Body of pancreas (tissue), 4 donors: ENCODE results near the gene CDO1. TPM values are rescaled to one million over a fixed set of nuclear protein-coding genes. Genes with fewer than 3 reads are reported as not detected.

ENCODE experiments used
- ATAC-seq: fragments of 150-250 bp; one replicate; pipeline ENCODE4 v1.9.1; 2016
- DNase-seq, 4 donors: peaks; one replicate each; pipeline ENCODE4 v3.0.0-alpha.2; 2019
- H3K27ac ChIP-seq, 4 donors: fragments of 200-600 bp; sonication (generic); 1 replicate in 3 of 4; 2 replicates in 1 of 4; pipeline versions ENCODE4 v1.5.1 to v1.6.1; 2016 to 2019; ENCODE audit warnings: mild to moderate bottlenecking in 1 of 4, mixed read lengths in 1 of 4, moderate library complexity in 1 of 4
- H3K27me3 ChIP-seq, 2 donors: fragments of 200-600 bp; sonication (generic); one replicate each; pipeline ENCODE4 v1.6.0; 2016; ENCODE audit warnings: mild to moderate bottlenecking in 1 of 2
- H3K36me3 ChIP-seq, 2 donors: fragments of 200-600 bp; sonication (generic); replicated peaks in 1 of 2; 2 replicates each; pipeline ENCODE4 v1.5.1; 2016; ENCODE audit warnings: low read depth in 2 of 2; ENCODE audit not compliant: insufficient read depth in 1 of 2
- H3K4me1 ChIP-seq: fragments of 200-600 bp; sonication (generic); one replicate; pipeline ENCODE4 v1.6.0; 2016
- H3K4me3 ChIP-seq, 2 donors: fragments of 200-600 bp; sonication (generic); 1 replicate in 1 of 2; 2 replicates in 1 of 2; pipeline ENCODE4 v1.5.1; 2016 to 2019
- H3K9me3 ChIP-seq, 3 donors: fragments of 200-600 bp; sonication (generic); 1 replicate in 2 of 3; 2 replicates in 1 of 3; pipeline ENCODE4 v1.5.1; 2016
- POLR2A ChIP-seq, 3 donors: fragments of 450-650 bp; IDR thresholded peaks; one replicate each; pipeline ENCODE4 v1.6.1; 2016; ENCODE audit warnings: antibody characterized with exemption in 3 of 3, mild to moderate bottlenecking in 2 of 3
- WGBS, 2 donors: methylation state at CpG; one replicate each; pipeline ENCODE4 v1.1.5; 2017; 5-methylcytosine and 5-hydroxymethylcytosine counted together
- intact Hi-C: fragments of 100-400 bp; cut with DNase I; formaldehyde crosslinking; loops from one replicate; pipeline ENCODE4 v1.15.1; 2023
- small RNA-seq: library from RNA; depleted of rRNA; stranded (forward); fragments of <200 nt; gene quantifications from one replicate; pipeline ENCODE3, GENCODE V24; 2016
- total RNA-seq, 2 donors: library from RNA; depleted of rRNA; stranded (reverse); fragments of >200 nt; gene quantifications; one replicate each; pipeline ENCODE4 v1.1.0, GENCODE V29; 2016
- TF ChIP-seq, protein P1 (sequence below), 7 experiments: fragments of 450-650 bp in 4 of 7; fragments of 200-600 bp in 3 of 7; sonication (generic) in 3 of 7; IDR thresholded peaks; one replicate each; pipeline ENCODE4 v1.5.1; 2016 to 2019; ENCODE audit warnings: antibody characterized with exemption in 7 of 7

The CDO1 gene
- total RNA-seq, 2 donors from 2014 or later, result 7.3 to 92.3 TPM

DNA sequence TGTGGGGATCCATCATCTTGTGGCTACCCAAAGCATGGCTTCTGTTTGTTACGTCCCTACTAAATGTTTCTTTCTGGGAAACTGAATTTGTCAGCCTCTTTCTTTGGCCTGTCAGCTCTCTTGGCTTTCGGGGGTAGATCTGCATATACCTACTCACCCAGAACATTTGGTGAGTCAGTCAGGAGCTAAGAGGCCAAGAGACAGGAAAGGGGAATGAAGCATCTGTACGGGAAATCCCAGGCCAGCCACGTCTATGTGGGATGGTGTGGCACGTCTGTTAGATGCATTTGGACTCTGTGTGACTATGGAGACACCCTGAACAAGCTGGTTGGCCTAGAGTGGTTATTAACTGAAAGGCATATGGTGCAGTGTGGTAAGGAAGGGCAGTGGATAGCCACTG is 58.1 kb downstream of the CDO1 start:
- no peak for DNase-seq
- no peaks in the 10 kb centered on the region for H3K27me3 ChIP-seq
- no peak overlapping the region for H3K27ac ChIP-seq
- H3K9me3 ChIP-seq, result no peaks in the 10 kb centered on the region
- no peak overlapping the region for H3K4me3 ChIP-seq
- intact Hi-C loops, result no loop called here
- no peaks in the 10 kb centered on the region for H3K4me1 ChIP-seq
- no peak for ATAC-seq
- no peak for TF ChIP-seq POLR2A (IDR thresholded peaks at IDR 0.05)
- TF ChIP-seq, protein P1, sequence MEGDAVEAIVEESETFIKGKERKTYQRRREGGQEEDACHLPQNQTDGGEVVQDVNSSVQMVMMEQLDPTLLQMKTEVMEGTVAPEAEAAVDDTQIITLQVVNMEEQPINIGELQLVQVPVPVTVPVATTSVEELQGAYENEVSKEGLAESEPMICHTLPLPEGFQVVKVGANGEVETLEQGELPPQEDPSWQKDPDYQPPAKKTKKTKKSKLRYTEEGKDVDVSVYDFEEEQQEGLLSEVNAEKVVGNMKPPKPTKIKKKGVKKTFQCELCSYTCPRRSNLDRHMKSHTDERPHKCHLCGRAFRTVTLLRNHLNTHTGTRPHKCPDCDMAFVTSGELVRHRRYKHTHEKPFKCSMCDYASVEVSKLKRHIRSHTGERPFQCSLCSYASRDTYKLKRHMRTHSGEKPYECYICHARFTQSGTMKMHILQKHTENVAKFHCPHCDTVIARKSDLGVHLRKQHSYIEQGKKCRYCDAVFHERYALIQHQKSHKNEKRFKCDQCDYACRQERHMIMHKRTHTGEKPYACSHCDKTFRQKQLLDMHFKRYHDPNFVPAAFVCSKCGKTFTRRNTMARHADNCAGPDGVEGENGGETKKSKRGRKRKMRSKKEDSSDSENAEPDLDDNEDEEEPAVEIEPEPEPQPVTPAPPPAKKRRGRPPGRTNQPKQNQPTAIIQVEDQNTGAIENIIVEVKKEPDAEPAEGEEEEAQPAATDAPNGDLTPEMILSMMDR (IDR thresholded peaks at IDR 0.05), result no peak
- 65 to 74% methylated on average over 5 of the region's 5 CpGs for WGBS, 2 donors
- H3K36me3 ChIP-seq, result no peaks in the 10 kb centered on the region

DNA sequence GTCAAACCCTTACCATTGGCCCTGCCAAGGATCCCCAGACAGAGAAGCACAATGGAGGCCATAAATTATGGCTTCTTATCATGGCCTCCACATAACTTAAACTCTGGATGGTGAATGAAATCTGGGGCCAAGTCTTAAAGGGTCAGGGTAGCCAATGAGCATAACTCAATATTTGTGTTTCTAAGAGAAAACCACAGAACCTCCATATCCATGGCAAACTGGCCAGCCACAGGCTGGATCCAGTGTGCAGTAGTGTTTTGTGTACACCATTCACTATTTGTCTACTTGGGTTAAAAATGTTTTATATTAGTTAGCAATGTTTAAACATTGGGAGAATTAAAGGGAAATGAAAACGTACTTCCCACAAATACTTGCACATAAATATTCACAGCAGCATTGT is 60.8 kb downstream of the CDO1 start:
- H3K27ac ChIP-seq, result no peak overlapping the region
- H3K27me3 ChIP-seq, result no peaks in the 10 kb centered on the region
- ATAC-seq (no peak), DNase-seq (no peak)
- H3K4me3 ChIP-seq, result no peak overlapping the region
- intact Hi-C loops, result no loop called here
- 76 to 82% methylated on average over 1 of the region's 1 CpG for WGBS, 2 donors
- no peaks in the 10 kb centered on the region for H3K9me3 ChIP-seq
- H3K4me1 ChIP-seq, result no peaks in the 10 kb centered on the region
- no peak for TF ChIP-seq POLR2A (IDR thresholded peaks at IDR 0.05)
- TF ChIP-seq, protein P1 (IDR thresholded peaks at IDR 0.05), result no peak
- no peaks in the 10 kb centered on the region for H3K36me3 ChIP-seq

Small RNA genes within 50 kb of the gene (small RNA-seq; reads per million reads assigned to genes)
- gene RNU2-49P, result not detected

Other genes starting within 250 kb of the CDO1 start
- gene TICAM2, start 214.2 kb downstream of the CDO1 start, total RNA-seq, result 1 to 10 TPM in 1 of 2 donors, under 1 TPM in 1; 0.52 to 1.6 TPM
- gene TMED7, start 190.6 kb downstream of the CDO1 start, total RNA-seq, result 10 to 100 TPM; 40.5 to 51.4 TPM
- 10 to 100 TPM; 28.3 to 47.5 TPM for gene ATG12, start 24.9 kb upstream of the CDO1 start, total RNA-seq
- 10 to 100 TPM; 47.8 to 87.9 TPM for gene AP3S1, start 25.3 kb upstream of the CDO1 start, total RNA-seq
- gene LVRN, start 145.8 kb upstream of the CDO1 start, total RNA-seq, result 1 to 10 TPM in 1 of 2 donors, under 1 TPM in 1; 0.52 to 2.0 TPM
- not detected for gene ARL14EPL, start 215.8 kb upstream of the CDO1 start, total RNA-seq